ENCODE measurements around the gene DCP2. TPM values are rescaled to one million over a fixed set of nuclear protein-coding genes. Genes with fewer than 3 reads are reported as not detected.

DCP2 gene
- total RNA-seq, 4 donors from 2014 or later: 20.7 to 27.3 (median 22.1) TPM

DNA sequence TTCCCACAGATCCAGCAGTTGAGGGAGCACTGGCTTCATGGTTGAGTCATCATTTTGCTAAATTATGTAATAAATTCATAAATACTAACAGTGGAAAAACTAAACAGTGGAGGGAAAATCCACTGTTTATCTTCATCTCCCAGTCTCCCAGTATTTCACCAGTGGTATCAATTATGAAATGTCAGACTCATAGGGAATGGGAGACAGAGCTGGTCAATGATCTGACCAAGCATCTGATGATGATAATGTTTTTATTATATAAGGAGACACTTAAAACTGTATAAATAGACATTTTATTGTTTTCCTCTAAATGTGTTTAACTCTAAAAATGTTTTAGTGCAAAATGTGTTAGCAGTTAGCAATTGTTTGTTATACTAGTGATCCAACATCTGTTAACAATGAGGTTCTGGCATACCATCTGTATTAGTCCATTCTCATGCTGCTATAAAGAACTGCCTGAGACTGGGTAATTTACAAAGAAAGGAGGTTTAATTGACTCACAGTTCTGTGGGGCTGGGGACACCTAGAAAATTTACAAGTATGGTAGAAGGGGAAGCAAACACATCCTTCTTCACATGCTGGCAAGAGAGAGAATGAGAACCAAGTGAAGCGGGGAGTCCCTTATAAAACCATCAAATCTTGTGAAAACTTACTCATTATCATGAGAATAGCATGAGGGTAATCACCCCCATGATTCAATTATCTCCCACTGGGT is 42.8 kb upstream of the DCP2 start:
- DNase-seq (ENCODE audit: low spot score in 2 of 2): no peak
- intact Hi-C loops (cut with DNase I; ENCODE audit: low total_unique reads): no loop called here
- TF ChIP-seq POLR2A (IDR thresholded peaks at IDR 0.05): no peak
- TF ChIP-seq, protein P1, sequence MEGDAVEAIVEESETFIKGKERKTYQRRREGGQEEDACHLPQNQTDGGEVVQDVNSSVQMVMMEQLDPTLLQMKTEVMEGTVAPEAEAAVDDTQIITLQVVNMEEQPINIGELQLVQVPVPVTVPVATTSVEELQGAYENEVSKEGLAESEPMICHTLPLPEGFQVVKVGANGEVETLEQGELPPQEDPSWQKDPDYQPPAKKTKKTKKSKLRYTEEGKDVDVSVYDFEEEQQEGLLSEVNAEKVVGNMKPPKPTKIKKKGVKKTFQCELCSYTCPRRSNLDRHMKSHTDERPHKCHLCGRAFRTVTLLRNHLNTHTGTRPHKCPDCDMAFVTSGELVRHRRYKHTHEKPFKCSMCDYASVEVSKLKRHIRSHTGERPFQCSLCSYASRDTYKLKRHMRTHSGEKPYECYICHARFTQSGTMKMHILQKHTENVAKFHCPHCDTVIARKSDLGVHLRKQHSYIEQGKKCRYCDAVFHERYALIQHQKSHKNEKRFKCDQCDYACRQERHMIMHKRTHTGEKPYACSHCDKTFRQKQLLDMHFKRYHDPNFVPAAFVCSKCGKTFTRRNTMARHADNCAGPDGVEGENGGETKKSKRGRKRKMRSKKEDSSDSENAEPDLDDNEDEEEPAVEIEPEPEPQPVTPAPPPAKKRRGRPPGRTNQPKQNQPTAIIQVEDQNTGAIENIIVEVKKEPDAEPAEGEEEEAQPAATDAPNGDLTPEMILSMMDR (IDR thresholded peaks at IDR 0.05): no peak
- WGBS, 2 donors: 58 to 67% methylated on average over 1 of the region's 1 CpG
- no peak overlapping the region for H3K4me3 ChIP-seq (ENCODE audit: low read depth, poor library complexity, severe bottlenecking)

DNA sequence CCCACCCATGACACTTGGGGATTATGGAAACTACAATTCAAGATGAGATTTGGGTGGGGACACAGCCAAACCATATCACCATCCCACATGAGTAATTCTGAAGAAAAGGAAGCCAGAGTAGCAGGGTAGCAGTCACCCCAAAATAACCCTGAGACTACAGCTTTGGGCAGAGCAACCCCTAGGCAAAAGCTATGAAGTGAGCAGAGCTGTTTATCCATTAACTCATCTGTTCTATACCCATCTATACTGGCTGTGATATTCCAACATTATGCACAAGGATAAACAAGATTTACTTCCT is 42.3 kb upstream of the DCP2 start:
- H3K4me3 ChIP-seq (ENCODE audit: low read depth, poor library complexity, severe bottlenecking): no peak overlapping the region
- no peak for DNase-seq (ENCODE audit: low spot score in 2 of 2)
- intact Hi-C loops (cut with DNase I; ENCODE audit: low total_unique reads): no loop called here
- TF ChIP-seq, protein P1 (IDR thresholded peaks at IDR 0.05): no peak
- no peak for TF ChIP-seq POLR2A (IDR thresholded peaks at IDR 0.05)

DNA sequence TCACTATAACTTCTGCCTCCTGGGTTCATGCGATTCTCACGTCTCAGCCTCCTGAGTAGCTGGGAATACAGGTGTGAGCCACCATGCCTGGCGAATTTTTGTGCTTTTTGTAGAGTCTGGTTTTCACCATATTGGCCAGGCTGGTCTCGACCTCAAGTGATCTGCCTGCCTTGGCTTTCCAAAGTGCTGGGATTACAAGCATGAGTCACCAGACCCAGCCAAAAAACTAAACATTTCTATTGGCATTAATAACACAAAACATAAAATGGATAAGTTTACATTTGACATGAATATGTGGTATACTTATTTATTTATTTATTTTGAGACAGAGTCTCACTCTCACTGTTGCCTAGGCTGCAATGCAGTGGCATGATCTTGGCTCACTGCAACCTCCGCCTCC is 40.9 kb upstream of the DCP2 start:
- intact Hi-C loops (cut with DNase I; ENCODE audit: low total_unique reads): no loop called here
- no peak overlapping the region for H3K4me3 ChIP-seq (ENCODE audit: low read depth, poor library complexity, severe bottlenecking)
- no peak for DNase-seq (ENCODE audit: low spot score in 2 of 2)
- TF ChIP-seq POLR2A (IDR thresholded peaks at IDR 0.05): no peak
- TF ChIP-seq, protein P1 (IDR thresholded peaks at IDR 0.05): no peak
- whole genome bisulfite sequencing, 2 donors: 91 to 97% methylated on average over 5 of the region's 5 CpGs

DNA sequence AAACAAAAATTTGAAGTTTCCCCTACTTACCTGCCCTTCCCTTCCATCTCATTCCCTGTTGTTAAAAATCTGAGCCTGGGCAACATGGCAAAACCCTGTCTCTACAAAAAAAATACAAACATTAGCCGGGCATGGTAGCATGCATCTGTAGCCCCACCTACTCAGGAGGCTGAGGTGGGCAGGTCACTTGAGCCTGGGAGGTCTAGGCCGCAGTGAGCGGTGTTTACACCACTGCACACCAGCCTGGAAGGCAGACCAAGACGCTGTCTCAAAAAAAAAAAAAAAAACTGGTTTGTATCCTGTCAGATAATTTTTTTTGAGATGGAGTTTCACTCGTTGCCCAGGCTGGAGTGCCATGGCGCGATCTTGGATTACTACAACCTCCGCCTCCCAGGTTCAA is 38.3 kb upstream of the DCP2 start:
- no peak for TF ChIP-seq POLR2A (IDR thresholded peaks at IDR 0.05)
- TF ChIP-seq, protein P1 (IDR thresholded peaks at IDR 0.05): no peak
- no peak overlapping the region for H3K4me3 ChIP-seq (ENCODE audit: low read depth, poor library complexity, severe bottlenecking)
- intact Hi-C loops (cut with DNase I; ENCODE audit: low total_unique reads): no loop called here
- no peak for DNase-seq (ENCODE audit: low spot score in 2 of 2)
- 89 to 90% methylated on average over 8 of the region's 8 CpGs for WGBS, 2 donors

DNA sequence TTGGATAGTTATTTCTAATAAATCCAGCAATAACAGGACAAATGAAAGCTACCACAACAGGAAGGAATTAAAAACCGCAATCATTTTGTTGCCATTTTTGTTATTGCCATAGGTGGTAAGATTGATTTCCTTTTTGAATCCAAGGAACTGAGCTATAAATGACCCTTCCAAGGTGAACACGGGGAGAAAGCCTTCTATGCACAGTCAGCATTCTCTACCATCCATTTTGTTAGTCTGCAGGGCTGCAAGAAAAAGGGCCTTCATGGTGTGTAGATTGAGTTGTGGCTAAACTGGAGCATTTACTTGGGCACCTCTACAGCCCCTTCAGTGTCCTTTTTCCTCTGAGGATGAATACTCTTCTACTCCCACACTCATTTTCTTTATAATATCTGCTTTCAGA is 35.9 kb upstream of the DCP2 start:
- intact Hi-C loops (cut with DNase I; ENCODE audit: low total_unique reads): no loop called here
- no peak overlapping the region for H3K4me3 ChIP-seq (ENCODE audit: low read depth, poor library complexity, severe bottlenecking)
- no peak for TF ChIP-seq POLR2A (IDR thresholded peaks at IDR 0.05)
- TF ChIP-seq, protein P1 (IDR thresholded peaks at IDR 0.05): no peak
- no peak for DNase-seq (ENCODE audit: low spot score in 2 of 2)
- WGBS, 2 donors: 73 to 78% methylated on average over 2 of the region's 2 CpGs

DNA sequence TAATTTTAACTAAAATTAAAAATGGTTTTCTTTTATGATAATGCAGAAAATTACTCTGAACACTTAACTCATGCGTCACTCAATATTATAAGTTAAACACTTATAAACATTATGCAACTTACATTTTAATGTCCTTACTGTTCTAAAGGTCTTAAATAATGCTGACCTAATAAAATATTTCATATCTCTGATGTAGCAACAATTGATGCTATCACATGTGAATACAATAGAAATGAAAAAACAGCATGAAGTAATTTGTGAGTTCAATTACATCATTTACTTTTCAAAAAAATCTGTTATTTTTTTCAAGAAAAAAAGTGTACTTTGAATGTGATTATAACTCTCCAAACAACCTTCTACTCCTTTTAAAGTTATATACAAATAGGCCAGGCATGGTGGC is 28.1 kb upstream of the DCP2 start:
- no peak for DNase-seq (ENCODE audit: low spot score in 2 of 2)
- WGBS, 2 donors: 82 to 91% methylated on average over 1 of the region's 1 CpG
- intact Hi-C loops (cut with DNase I; ENCODE audit: low total_unique reads): no loop called here
- no peak overlapping the region for H3K4me3 ChIP-seq (ENCODE audit: low read depth, poor library complexity, severe bottlenecking)
- TF ChIP-seq, protein P1 (IDR thresholded peaks at IDR 0.05): no peak
- TF ChIP-seq POLR2A (IDR thresholded peaks at IDR 0.05): no peak

All from lower leg skin (tissue), 4 donors.